GM12872 (cell line): Measurements from ENCODE around the gene PBX3.

ENCODE experiments used
- CTCF ChIP-seq: IDR thresholded peaks from 3 replicates; pipeline ENCODE4 v1.5.1; 2011; ENCODE audit warnings: low read depth, mild to moderate bottlenecking, low read length, moderate library complexity; ENCODE audit not compliant: insufficient read depth

Gene PBX3

GRCh38 chr9:125747053-125747764 is at the start of gene PBX3:
TSS of gene PBX3 (plus strand) at chr9:125747373.
- TF ChIP-seq CTCF, result no peak

GRCh38 chr9:125699870-125700269 is 47.3 kb upstream of the PBX3 start:
- TF ChIP-seq CTCF, result no peak

- TF ChIP-seq CTCF, result no peak
Measured at GRCh38 chr9:125700791-125701190, 46.4 kb upstream of the PBX3 start.

GRCh38 chr9:125701351-125701750 is 45.8 kb upstream of the PBX3 start:
- TF ChIP-seq CTCF, result no peak

GRCh38 chr9:125703662-125704061 is 43.5 kb upstream of the PBX3 start:
- no peak for TF ChIP-seq CTCF

GRCh38 chr9:125705893-125706292 is 41.3 kb upstream of the PBX3 start:
- TF ChIP-seq CTCF, result no peak

GRCh38 chr9:125706651-125707471 is 40.3 kb upstream of the PBX3 start, which contains the start of gene MAPKAP1:
TSS of gene MAPKAP1 (minus strand) at chr9:125707208. CDS start at chr9:125672574, 34,634 bp downstream.
- no peak for TF ChIP-seq CTCF
